HG03025 (cell line): ENCODE measurements around the gene DNAH17.

Experiments used
- ATAC-seq: cut with Tn5 transposase; IDR thresholded peaks from one replicate; pipeline ENCODE4 v1.9.1; 2021; ENCODE audit warnings: mild to moderate bottlenecking, moderate library complexity; ENCODE audit not compliant: unreplicated experiment, low FRiP score

The DNAH17 gene

DNA sequence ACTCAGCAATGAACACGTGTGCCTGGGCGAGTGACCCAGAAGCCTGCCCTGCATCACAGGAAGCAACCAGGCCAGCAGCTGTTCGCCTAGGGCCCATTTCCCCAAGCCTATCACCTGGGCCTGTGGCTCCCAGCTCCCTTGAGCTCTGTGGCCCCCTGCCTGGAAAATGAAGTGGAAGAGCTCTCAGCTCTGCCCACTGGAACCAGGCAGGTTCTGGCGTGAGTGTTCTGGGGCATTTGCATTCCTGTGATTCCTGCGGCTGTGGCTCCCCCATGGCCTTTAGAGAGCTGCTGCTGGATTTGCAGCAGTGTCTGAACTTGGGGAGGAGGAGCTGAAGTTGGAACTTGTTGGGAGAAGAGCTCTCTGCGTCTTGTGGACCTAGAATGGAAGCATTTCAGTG is 175.9 kb downstream of the DNAH17 start:
- no peak for ATAC-seq

DNA sequence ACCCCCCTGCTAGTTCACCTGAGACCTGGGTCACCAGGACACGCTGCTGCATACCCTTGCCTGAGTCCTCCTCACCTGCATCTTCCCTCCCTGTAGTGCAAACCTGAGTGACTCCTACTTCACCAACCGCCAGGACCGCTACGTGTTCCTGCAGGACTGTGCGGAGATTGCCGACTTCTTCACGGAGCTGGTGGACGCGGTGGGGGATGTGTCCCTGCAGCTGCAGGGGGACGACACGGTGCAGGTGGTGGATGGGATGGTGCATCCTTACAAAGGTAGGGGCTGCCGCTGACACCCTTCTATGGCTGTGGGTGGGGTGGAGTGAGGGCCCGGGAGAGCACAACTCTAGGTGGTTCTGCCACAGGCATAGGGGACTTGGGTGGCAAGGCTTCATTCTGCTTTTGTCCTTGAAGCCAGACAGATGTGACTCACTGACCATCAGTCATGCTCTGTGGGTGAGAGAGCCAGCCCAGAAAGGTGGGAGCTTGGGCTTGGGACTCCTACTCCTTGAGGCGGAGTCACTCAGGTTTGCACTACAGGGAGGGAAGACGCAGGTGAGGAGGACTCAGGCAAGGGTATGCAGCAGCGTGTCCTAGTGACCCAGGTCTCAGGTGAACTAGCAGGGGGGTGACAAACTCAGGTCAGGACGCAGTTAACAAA is 176.5 kb downstream of the DNAH17 start:
- ATAC-seq: no peak

DNA sequence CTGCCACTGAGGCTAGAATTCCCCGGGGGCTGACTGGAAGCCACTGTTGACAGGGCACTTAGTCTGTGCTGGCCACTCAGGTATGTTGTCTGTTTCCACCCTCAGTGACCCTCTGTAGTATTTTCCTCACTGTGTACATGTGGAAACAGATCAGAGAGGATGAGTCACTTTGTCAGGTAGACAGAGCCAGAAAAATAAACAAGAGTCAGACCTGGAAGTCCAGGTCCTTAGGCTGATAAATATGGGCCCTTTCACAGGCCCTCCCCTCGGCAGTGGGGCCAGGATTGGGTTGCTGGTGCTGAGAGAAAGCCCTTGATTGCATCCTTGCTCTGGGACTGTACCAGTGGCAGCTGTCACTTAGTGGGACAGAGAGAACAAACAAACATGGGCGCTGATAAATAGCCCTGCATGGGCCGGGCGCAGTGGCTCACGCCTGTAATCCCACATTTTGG is 177.5 kb downstream of the DNAH17 start:
- ATAC-seq: no peak

DNA sequence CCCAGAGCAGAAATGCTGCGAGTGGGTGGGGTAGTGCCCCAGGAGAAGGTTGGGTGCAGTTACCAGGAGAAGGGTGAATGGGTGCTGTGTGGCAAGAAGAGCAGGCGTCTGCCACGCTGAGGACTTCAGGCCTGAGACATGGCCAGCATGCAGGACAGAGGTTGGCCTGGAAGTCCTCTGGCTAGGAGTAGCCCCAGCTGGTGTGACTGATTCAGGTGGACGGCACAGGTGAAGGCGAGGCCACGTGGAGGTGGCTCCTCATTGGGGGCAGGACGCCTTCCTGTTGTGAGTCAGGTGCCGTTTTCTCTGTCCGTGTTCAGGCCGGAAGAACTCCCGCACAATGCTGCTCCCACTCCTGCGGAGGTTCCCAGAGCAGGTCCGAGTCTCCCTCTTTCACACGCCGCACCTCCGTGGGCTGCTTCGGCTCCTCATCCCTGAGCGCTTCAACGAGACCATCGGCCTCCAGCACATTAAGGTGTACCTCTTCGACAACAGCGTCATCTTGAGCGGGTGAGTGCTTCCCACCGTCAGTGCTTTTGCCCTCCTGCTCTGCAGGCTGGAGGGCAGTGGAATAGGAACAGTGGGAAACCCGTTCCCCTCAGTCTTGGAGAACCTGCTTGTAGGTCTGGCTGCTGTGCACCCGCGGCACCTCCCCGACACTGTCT is 178.0 kb downstream of the DNAH17 start:
- ATAC-seq: no peak

DNA sequence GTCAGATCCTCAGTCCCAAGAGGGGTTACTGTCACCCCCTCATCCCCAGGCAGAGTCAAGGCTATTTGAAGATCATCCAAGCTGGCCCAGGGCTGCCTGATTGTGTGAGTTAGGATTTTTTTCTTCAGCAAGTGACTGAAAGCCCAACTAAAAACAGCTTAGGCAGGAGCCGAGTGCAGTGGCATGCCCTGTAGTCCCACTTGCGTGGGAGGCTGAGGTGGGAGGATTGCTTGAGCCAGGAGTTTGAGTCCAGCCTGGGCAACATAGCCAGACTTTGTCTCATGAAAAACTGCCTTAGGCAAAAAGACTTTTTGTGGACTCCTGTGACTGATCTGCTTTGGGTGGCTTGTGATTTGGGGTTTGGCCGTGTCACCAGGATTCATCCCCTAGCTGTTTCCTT is 178.8 kb downstream of the DNAH17 start:
- ATAC-seq: no peak

DNA sequence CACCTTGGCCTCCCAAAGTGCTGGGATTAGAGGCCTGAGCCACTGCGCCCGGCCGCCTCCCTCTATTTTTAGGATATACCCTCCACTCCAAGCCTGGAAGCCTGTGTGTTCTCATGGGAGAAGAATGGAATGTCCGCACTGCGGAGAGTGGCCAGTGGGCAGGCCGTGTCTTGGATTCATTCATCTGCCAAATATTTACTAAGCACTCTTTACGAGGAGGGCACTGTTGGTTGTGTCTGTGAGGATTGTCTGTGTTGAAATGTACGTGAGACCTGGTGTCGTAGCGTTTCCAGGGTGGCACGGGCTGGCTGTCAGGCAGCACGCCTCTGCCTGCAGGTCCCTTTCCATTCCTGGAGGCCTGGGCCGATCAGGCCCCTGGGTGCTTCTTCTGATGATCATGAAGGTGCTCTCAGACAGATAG is 179.5 kb downstream of the DNAH17 start:
- ATAC-seq: no peak

DNA sequence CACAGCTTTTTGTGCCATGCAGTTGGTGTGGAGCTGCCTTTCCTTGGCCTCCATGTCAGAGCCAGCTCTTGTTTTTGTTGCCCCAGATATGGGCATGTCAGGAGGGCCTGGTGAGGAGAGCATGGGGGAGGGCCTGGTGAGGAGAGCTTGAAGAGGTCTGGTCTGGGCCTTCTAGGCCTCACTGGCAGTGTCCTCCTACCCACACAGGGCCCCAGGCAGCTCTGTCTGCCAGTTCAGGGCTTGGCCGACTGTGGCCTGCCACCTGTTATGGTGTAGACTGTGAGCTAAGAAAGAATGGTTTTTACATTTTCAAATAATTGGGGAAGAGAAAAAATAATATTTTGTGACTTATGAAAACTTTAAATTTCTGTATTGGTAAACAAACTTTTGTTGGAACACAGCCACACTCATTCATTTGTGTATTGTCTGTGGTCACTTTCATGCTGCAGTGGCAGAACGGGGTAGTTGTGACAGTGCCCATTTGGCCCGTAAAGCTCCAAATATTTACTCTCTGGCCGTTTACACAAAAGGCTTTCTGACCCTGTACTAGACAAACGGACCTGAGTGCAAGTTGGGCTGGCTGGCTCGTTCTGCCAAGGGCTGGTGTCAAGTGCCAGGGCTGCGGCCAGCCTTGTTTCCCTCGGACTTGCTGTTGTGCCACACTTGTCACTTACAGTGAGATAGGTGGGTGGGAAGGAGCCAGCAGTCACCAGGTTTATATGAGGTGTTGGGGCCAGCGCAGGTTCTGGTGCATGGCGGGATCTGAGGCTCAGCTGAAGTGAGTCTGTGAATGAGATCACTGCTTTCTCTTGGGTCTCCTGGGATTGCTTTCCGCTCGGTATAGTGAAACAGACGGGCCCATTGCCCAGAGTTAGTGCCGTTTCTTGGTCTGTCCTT is 180.5 kb downstream of the DNAH17 start:
- ATAC-seq: no peak

DNA sequence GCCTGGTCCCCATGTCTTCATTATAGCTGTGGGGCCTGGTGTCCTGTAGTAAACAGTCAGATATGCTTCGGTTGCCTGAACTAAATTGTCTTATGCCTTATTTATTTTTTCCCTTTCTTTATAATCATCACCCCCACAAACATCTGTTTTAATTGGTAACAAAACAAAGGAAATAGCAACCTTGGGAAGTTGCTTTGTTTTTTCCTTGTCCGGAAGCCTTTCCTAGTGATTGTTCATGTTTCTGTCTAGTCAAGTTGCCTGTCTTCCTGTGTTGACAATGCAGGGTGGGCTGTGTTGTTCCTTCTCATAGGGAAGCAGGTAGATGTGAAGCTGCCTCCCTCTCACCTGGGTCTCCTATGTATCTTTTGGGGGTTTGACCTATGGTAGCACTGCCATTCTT is 182.0 kb downstream of the DNAH17 start:
- no peak for ATAC-seq

DNA sequence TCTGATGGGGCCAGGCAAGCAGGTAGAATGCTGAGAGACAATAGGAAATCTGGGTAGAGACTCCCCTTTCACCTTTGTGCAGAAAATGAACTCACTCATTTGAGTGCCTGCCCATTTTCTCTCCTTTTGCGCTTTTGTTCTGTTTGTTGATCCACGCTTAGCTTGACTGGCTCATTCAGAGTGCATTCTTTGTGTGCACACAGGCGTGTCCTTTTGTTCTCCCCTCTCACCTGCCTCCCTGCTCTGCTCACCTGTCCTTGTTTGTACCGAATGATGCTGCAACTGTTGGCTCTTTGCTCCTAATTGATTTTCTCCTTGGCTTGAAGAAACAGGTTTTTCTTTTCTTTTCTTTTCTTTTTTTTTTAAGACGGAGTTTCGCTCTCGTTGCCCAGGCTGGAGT is 183.0 kb downstream of the DNAH17 start:
- ATAC-seq: no peak

DNA sequence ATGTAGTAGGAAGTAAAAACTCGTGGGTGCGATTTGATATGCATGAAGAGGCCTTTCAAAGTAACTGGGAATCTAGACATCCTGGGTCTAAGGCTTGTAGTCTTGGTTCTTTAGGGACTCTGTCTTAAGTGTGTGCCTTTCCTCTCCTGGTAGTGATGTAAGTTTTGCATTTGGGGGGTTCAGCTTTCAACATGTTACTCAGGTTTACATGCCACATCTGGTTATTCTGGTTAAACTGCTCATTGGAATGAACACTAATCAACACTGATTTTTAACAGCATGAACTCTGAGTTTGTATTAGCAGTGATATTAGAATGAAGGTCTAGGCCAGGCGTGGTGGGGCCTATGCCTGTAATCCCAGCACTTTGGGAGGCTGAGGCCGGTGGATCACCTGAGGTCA is 183.6 kb downstream of the DNAH17 start:
- ATAC-seq: no peak

DNA sequence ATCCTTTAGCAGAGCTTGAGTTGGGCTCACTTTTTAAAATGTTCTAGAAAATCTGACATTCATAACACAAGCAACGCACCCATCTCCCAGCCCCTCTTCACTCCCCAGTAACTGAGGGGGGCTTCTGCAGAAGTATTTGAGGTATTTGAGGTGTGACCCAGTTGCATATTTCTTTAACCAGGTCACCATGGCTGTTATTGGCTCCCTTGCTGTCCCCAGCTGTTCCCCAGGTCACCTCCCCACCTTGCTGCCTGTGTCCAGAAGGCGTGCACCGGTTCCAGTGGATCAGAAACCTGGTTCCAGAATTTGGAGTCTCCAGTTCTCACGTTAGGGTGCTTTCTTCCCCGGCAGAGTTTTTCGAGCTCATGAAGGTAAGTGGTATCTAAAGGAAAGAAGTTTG is 184.9 kb downstream of the DNAH17 start:
- ATAC-seq: no peak

DNA sequence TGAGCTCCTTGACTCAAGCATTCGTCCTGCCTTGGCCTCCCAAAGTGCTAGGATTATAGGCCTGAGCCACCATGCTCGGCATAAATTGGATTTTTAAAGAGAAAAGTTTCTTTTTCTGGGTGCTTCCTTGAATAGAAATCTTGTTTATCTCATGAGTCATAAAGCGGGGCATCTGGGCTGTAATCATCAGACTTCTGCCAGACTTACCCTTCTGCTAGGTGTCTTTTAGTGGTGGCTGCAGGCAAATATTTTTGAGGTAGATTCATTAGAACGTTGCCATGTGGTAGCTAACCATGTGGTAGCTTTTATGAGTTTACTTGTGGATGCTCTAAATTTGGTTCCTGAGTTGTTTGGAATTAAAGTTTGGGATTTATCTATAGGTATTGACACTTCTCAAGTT is 185.4 kb downstream of the DNAH17 start:
- ATAC-seq: no peak

DNA sequence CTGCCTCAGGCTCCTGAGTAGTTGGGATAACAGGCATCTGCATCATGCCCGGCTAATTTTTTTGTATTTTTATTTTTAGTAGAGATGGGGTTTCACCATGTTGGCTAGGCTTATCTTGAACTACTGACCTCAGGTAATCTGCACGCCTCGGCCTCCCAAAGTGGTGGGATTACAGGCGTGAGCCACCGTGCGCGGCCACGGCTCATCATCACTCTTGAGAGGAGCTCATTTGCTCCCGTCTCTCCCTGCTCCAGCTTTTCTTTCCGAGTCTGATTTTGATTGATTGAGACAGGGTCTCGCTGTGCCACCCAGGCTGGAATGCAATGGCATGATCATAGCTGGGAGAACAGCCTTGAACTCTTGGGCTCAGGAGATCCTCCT is 186.2 kb downstream of the DNAH17 start:
- ATAC-seq: no peak

DNA sequence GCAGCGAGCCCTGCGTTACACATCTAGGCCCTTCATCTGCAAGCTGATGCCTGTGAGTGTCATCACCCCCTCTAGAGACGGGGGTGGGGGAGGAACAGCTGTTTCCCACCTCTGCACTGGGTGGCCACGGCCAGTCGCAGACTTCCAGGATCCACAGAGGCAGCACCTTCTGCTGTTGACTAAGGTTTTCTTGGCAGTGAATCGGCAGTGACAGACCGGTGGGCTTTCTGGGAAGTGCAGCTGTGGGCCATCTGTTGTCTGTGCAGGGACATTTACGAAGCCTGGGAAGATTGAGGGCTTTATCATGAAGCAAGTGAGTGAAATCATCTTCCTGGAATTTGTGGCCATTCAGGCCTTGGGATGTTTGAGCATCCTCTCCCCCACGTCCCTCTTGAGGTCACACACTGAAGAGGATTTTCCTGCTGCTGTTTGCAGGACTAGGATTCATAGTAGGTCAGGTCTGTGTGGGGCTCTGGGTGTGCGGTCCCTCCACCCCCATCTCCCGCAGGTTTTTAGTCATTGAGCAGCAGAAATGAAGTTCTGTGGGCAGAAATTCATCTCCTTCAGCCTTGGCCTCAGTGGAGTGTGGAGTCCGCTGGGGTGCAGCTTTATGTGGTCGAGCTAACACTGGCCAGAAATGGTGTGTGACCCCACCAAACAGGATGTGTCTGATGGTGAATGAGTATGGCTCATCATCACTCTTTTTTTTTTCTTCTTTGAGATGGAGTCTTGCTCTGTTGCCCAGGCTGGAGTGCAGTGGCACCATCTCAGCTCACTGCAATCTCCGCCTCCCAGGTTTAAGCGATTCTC is 186.8 kb downstream of the DNAH17 start:
- ATAC-seq: no peak

DNA sequence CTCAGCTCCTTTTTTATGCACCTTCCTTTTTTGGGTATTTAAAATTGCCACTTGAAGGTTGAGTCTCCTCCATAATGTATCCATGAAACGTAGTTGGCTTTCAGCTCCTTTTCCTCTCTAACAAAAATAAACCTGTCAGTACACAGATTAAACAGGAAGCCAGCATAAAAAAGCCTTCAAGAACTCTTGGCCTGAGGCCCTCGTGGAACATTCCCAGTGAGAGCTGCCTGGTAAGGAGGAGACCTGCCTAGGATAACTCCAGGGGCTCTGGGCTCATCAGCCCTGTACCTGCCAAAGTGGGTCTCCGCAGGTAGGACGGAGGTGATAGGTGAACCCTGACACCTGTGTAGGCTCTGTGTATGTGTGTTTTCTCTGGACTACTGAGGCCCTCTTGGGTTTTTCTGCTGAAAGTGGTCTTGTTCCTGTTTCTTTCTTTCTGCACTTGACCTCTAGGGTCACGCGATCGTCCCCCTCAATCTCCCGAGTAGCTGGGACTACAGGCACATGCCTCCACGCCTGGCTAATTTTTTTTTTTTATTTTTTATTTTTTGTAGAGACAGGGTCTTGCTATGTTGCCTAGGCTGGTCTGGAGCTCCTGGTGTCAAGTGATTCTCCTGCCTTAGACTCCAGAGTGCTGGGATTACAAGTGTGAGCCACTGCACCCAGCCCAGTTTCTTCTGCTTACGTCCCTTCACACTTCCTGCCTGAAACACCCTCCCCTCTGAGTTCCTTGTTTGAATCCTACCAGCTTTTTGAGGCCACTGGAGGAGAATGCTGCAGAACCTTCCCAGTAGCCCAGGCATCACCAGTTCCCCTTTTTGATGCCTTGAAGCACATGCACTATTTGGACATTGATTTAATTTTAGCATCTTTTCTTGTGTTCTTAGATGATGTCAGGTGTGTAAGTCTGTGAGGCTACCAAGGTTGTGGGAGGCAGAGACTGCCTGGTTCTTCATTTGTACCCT is 188.9 kb downstream of the DNAH17 start:
- no peak for ATAC-seq

DNA sequence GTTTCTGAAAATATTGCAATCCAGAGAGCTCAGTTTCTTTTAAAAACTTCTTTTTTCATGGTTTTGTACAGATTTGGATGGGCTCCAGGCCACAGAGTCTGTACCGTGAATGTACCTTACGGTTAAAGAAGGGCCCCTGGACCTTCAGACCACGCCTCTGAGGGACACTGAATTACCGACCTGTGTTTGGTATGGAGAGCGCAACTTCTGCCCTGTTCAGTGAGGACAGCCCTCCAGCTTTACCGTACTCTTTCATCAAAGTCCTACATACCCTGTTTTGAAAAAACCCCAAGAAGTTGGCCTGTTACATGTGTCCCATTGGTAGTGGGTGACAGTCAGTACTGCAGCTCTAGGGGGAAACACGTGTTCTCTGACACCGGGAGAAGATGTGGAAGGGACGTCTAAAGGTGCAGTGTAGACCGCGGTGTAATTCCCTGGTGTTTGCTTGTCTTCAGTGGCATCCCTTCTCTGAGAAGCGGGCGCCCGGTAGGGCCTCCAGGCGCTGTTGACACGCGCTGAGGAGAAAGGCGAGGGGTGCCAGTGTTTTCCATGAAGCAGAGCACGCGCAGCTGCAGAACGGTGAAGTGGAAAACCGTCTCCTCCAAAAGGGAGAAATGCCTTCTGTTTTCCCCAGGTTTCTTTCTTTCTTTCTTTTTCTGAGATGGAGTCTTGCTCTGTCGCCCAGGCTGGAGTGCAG is 192.6 kb downstream of the DNAH17 start:
- no peak for ATAC-seq

DNA sequence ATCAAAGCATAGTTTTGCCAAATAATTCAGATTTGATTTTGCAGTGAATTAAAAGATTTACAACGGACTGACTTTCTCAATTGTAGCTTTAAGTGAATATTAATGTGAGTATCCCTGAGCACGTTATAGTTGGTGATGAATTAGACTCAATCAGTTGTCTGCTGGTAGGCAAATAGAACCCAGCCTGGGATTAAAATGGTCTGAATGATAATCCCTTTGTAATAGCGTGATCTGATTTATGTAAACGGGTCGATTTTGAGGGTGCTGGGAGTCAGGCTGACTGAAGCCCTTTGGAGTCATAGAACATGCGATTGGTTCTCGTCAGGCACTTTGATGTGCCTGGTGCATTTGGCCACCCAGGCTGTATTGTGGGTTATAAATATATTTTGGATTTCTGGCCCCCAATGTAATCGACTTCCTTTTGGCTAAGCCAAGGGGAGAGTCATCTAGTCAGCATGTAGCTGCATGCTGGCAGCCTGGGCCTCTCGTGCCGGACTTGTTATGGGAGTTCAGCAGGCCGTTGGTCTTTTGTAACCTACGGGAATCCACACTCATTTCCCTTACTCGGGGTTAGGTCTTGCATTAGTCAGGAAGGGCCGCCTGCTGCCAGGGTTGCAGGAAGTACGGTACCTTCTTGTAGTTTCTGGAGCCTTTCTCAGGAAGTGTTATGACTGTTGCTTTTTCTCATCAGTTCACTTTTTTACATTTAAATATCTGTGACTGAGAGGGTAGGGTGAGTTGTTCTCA is 193.3 kb downstream of the DNAH17 start:
- no peak for ATAC-seq

DNA sequence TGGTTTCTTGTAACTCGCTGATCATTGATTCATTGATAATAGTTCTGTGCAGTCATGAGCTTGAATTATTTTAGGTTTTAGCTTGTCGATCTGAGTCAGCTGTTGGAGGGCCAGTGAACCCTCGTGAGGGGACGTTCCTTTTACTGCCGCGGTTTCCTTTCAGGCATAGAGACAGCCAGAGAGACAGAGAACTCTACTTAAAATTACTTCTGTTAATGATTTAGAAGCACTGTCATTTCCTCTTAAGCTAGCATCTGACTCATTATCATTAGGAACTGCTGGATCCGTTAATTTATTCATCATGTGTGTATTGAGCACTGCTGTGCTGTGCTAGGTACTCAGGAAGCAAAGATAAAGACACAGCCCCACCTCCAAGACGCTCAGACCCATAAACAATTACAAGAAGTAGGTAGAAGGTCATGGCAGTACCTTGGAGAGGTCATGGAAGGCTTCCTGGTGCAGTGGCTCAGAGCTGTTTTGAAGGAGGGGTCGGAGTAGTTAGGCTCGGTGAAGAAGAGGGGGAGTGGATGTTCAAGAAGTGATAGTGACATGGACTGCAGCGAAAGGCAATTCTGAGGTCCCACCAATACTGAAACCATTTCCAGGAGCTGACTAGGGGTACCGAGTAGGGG is 195.5 kb downstream of the DNAH17 start:
- ATAC-seq: no peak
